Measurements from ENCODE around the gene ASCC1. TPM values are rescaled to one million over a fixed set of nuclear protein-coding genes. Genes with fewer than 3 reads are reported as not detected.

ASCC1 gene
- total RNA-seq, 3 donors from 2014 or later = 18.0 to 23.6 (median 21.4) TPM

GRCh38 chr10:72082856-72083789, 133.0 kb downstream of the ASCC1 start:
- no peaks in the 10 kb centered on the region for H3K36me3 ChIP-seq (ENCODE audit: low read depth)
- ATAC-seq (no peak), DNase-seq (no peak)
- intact Hi-C loops (cut with DNase I, micrococcal nuclease) = no loop called here
- no peaks in the 10 kb centered on the region for H3K9me3 ChIP-seq
- no peak overlapping the region for H3K4me3 ChIP-seq
- no peak for TF ChIP-seq CTCF (IDR thresholded peaks at IDR 0.05)
- H3K4me1 ChIP-seq (ENCODE audit: low read depth) = peaks cover 14% of the 10 kb centered on the region

- intact Hi-C loops (cut with DNase I, micrococcal nuclease) = no loop called here
- DNase-seq (peak in 2 of 3 donors; percentile 51 to 61), ATAC-seq (peak; percentile 58)
- H3K4me1 ChIP-seq (ENCODE audit: low read depth) = peaks cover 3% of the 10 kb centered on the region
- H3K36me3 ChIP-seq (ENCODE audit: low read depth) = no peaks in the 10 kb centered on the region
- no peak overlapping the region for H3K4me3 ChIP-seq
- TF ChIP-seq CTCF (IDR thresholded peaks at IDR 0.05) = no peak
- no peaks in the 10 kb centered on the region for H3K9me3 ChIP-seq
These were observed 134.1 kb downstream of the ASCC1 start for GRCh38 chr10:72081772-72082590.

- Histone ChIP-seq H3K4me1 (ENCODE audit: low read depth) (peaks cover 3% of the 10 kb centered on the region), H3K36me3 (ENCODE audit: low read depth) (no peaks in the 10 kb centered on the region), H3K9me3 (no peaks in the 10 kb centered on the region), H3K4me3 (no peak overlapping the region)
- intact Hi-C loops (cut with DNase I, micrococcal nuclease) = no loop called here
- no peak for ATAC-seq
- no peak for TF ChIP-seq CTCF (IDR thresholded peaks at IDR 0.05)
- no peak for DNase-seq
These were observed 134.9 kb downstream of the ASCC1 start for GRCh38 chr10:72081210-72081609.

GRCh38 chr10:72080042-72080975, 135.8 kb downstream of the ASCC1 start:
- no peak overlapping the region for H3K4me3 ChIP-seq
- DNase-seq (no peak), ATAC-seq (no peak)
- H3K36me3 ChIP-seq (ENCODE audit: low read depth) = no peaks in the 10 kb centered on the region
- intact Hi-C loops (cut with DNase I, micrococcal nuclease) = no loop called here
- H3K4me1 ChIP-seq (ENCODE audit: low read depth) = peaks cover 3% of the 10 kb centered on the region
- no peak for TF ChIP-seq CTCF (IDR thresholded peaks at IDR 0.05)
- no peaks in the 10 kb centered on the region for H3K9me3 ChIP-seq

GRCh38 chr10:72079356-72079755, 136.7 kb downstream of the ASCC1 start:
- peaks cover 3% of the 10 kb centered on the region for H3K4me1 ChIP-seq (ENCODE audit: low read depth)
- ATAC-seq = peak; percentile 19
- H3K4me3 ChIP-seq = no peak overlapping the region
- no peaks in the 10 kb centered on the region for H3K36me3 ChIP-seq (ENCODE audit: low read depth)
- intact Hi-C loops (cut with DNase I, micrococcal nuclease) = no loop called here
- no peak for TF ChIP-seq CTCF (IDR thresholded peaks at IDR 0.05)
- H3K9me3 ChIP-seq = no peaks in the 10 kb centered on the region
- DNase-seq = no peak
